ENCODE measurements around the gene MLLT6.

DNA sequence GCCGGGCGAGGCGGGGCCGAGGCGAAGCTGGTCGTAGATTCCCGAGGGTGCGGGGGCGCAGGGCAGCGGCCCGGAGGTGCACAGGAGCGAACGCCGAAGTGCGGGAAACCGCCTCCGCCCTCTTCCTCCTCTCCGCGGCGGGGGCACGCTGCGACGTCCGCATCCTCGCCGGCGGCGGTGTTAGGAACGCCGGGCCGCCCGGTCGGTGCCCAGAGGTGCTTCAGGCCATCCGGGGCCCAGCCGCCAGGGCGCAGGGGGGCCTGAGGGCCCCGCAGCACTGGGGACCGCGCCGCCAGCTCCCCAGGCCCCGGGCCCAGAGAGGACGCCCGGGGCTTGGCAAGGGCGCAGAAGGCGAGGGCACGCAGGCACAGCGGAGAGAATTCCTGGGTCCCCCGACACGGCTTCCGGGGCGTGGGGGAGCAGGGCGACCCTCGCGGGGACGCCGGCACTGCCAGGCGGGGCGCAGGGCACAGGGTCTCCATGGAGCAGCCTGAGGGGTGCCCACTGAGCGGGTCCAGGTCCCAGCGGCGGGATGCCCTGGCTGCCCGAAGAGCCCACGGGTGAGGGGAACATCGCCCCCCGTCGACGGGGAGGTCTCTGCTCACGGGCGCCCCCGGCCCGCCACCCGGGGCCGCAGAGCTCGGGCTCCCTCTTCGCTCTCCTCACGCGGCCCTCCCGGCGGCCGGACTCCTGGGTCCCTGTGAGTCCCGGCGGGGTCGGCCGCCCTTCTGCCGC, 30.9 kb upstream of the MLLT6 start:
- no peak for TF ChIP-seq POLR2A (IDR thresholded peaks at IDR 0.05)
- TF ChIP-seq, protein P1, sequence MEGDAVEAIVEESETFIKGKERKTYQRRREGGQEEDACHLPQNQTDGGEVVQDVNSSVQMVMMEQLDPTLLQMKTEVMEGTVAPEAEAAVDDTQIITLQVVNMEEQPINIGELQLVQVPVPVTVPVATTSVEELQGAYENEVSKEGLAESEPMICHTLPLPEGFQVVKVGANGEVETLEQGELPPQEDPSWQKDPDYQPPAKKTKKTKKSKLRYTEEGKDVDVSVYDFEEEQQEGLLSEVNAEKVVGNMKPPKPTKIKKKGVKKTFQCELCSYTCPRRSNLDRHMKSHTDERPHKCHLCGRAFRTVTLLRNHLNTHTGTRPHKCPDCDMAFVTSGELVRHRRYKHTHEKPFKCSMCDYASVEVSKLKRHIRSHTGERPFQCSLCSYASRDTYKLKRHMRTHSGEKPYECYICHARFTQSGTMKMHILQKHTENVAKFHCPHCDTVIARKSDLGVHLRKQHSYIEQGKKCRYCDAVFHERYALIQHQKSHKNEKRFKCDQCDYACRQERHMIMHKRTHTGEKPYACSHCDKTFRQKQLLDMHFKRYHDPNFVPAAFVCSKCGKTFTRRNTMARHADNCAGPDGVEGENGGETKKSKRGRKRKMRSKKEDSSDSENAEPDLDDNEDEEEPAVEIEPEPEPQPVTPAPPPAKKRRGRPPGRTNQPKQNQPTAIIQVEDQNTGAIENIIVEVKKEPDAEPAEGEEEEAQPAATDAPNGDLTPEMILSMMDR (IDR thresholded peaks at IDR 0.05) = no peak

Measured in right lobe of liver (tissue), 4 donors.